GM18520 (cell line): ENCODE measurements around the gene LBR.
A peak's percentile ranks its signal among the peaks of the same experiment; 100 is the strongest.

Source experiments
- ATAC-seq: cut with Tn5 transposase; IDR thresholded peaks from one replicate; pipeline ENCODE4 v1.9.1; 2021; ENCODE audit not compliant: unreplicated experiment

The LBR gene

DNA sequence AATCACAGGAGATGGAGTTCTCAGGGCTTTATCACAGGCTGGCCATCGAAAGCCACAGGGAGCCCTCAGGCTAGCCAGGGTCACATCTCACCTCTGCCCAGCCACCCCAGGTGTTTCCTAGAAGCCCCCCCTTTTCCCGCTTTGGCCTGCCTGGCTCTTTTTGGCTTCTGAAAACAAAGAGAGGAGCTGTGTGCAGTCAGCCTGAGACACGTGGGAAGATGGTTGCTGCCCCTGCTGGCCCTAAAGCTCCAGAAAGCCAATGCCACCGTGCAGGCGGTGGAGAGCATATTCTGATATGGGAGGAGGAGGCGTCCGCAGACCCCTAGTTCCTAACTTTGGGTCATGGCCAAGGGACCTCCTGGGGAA, 18.7 kb upstream of the LBR start:
- ATAC-seq = no peak

DNA sequence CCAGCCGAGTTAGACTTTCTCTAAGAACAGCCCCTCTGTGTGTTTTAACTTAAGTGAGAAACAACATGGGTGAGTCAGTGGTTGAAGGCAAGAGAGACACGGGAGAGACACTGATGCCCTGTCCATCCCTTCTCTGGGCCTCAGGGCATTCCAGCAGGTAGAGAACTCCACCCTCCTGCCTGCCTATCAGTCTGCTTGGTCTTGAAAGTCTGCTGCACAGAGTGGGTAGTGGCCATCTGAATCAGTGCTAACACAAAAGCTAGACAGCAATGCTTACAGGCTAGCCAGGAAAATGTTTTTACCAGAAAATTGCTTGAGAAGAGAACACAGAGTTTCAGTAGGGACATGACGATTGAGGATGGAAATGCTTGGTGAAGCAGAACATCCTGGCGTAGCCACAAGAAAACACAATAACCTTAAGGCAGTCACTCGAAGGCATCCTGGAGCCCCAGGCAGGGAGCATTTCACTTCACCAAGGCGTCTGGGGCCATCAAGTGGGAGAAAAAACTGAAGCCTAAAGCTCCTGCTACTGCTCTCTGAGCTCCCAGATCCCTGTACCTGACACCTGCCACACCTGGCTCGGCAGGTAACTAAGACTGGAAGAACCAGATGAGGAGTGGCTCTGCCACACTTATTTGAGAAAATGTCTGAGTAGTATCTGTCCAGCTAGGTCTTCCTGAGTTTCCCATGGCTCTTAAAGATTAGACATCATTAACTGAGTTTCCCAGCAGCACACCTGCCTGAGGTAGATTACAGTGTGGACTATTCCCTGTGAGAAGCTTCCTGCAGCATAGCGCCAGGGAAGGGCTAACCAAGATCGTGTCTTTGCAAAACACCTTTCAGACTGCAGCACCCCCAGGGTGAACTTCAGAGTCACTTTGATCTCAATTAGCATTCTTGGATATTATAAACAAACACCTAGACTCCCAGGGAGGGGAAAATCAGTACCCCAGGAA, 18.1 kb upstream of the LBR start:
- no peak for ATAC-seq

DNA sequence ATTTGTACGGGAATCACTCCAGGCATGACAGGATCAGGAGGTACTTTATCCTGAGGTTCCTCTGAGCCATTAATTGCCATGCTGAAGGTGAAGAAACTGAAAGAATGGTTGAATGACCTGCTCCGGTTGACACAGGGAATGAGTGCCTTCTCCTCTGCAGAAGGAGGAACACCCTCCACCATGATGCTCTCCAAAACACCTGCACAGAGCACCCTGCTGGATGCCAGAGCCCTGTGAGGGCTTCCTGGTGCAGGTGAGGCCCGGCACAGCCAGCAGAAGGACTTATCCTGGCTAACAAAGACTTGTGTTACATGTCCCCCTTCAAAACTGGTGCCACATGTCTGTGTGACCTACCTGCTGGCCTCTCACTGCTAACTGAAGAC, 14.3 kb upstream of the LBR start:
- no peak for ATAC-seq

DNA sequence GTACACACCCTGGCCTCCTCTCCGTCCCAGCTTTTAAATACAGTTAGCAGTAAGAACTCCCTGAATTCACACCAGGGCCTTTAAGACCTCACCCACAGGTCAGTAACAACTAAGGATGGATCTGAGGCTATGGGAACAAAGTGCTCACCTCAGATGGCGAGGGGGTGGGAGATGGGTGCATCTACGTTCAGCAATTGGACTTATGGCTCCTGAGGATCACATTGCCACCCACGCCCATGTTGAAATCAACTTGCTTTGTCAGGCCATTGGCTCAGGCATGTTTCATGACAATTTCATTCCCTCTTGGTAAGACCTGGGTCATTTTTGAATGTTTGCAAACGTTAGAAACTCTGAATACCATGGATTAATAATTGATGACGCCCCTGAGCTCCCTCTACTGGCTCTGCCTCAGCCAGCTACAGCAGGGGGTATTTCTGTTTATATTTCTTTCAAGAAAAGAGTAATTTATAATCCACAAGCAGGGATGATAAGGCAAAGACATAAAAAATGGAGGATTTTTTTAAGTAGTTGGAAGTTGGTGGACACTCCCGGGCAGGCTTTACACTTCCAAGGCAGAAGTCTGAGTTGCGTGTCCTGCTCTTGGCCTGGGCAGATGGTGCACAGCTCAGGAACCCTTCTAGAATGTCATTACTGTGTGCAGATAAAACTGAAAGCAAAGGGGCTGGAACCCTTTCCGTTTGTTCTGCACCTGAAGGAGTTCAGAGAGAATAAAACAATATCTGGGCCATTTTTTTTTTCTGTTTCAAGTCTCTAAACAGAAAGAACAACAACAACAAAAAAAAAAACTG, 13.7 kb upstream of the LBR start:
- ATAC-seq = no peak

DNA sequence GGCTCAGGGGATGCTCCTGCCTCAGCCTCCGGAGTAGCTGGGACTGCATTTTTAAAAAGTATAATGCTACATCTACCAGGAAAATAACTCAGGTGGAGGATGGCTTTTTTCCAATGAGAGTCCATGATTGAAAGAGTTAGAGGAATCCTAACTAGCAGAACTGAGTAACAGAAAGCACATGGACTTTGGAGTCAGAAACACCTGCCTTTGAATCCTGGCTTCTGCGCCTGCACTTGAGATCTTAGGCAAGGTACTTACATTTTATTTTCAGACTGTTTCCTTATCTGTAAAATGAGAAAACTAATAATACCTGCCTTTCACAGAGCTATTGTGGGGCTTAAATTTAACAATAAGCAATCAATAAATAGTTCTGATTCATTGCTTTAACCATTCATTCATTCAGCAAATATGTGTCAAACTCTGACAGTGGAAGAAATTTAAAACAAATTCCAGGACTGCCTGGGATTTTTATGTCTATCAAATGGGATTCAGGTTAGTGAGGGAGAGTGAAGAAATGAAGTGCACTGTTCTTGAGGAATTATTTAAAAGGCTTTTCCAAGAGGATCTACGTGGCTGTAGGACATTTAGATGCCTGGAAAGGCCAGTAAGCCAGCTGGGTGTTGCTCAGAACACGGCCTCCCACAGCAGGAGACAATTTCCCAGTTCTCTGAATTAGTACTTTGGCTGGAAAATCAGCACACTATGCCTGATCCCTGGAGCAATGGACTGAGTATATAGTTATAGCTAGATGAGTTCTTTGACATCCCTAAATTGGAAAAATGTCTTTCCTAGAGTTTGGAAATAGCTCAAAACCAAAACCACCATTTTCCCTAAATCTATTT, 12.8 kb upstream of the LBR start:
- ATAC-seq = no peak

DNA sequence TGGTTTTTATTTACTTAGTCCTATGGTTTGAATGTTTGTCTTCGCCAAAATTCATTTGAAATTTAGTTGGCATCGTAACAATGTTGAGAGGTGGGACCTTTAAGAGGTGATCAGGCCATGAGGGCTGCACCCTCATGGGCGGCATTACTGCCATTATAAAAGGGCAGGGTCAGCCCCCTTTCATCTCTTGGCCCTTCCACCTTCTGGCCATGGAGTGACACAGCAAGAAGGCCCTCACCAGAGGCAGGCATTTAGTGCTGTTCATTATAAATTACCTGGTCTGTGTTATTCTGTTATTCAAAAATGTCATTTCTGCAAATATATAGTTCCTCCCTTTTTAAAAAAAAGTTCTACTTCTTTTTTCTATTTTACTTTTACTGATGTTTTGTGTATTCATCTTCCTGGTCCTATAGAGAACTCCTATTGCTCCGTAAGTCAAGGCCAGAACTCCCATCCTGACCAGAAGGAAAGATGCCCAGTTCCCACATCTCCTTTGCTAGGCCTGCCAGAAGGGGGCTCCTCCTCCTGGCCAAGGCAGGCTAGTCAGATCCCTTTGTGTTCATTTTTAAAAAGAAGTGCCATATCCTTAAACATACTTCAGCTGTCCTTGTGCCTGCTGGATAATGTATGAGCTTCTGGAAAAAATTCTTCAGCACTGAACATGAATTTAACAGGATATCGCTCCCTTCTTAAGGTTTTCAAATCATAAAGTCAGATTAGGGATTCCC, 10.0 kb upstream of the LBR start:
- no peak for ATAC-seq

DNA sequence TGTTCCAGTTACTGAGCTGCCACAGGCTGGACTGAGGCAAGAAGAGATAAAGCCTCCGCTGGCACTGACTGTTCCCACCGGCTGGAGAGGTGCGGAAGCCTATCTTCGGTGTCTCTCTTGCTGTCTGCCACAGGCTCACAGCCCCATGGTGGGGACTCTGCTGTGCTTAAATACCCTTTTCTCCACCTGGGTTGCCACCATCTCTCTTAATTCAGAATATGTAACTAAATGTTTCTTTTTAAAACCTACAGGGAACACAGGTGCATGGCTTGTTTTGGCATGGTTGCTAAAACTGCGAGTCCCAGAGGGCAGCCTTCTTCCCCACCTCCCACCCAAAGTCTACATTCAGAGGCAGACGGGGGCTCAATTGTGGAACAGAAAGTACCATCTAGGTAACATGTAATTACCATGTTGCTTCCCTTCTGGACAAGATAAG, 8.1 kb upstream of the LBR start:
- no peak for ATAC-seq

DNA sequence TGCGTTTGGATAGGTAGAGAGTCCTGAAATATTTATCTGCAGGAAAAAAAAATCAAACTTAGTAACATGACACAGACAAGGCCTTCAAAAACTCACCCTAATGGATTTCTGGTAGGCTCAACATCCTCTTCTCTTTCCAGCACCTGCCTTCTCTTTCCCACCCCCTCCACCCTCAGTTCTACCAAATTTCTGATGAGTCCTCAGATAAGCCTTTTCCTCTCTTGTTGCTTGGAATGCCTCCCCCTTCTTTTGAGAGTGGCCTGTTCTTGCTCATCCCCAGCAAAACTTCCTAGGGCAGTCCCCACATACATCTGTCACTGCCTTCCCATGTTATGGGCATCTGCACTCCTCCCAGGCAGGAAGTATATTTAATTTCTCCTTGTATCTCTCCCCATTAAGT, 7.6 kb upstream of the LBR start:
- no peak for ATAC-seq

DNA sequence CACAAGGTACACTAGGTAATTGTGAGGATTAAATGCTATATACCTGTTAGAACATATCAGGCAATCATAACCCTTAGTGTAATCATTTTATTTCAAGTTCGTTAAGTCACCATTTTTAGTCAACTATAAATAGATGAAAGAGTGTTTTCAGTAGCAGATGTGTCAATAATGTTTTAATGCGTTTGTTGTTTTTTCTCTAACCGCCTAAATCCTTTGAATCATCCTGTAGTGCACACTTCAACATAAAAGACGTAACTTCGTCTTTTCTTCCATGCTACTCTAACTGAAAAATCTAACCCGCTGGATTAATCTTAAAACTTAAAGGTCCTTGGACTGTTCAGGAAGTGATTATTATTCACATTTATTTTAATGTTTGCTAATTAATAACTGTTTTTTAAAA, 7.2 kb upstream of the LBR start:
- ATAC-seq = no peak

DNA sequence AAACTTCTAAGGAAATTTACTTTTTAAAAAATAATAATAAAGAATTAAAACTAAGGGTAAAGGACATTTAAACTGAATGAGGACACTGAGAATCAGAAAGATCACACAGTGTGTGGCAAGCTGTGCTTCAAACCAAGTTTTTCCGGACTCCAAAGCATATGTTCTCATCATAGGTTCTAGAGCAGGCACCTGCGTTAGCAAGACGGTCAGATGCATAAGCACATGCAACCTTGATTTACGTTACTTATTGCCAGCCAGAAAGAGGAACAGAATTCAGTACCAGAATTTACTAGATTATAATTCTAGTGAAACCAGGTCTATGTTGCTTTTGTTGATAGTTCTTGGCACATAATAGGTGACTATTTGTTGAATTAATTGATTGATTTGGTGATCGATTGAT, 6.2 kb upstream of the LBR start:
- ATAC-seq = no peak

DNA sequence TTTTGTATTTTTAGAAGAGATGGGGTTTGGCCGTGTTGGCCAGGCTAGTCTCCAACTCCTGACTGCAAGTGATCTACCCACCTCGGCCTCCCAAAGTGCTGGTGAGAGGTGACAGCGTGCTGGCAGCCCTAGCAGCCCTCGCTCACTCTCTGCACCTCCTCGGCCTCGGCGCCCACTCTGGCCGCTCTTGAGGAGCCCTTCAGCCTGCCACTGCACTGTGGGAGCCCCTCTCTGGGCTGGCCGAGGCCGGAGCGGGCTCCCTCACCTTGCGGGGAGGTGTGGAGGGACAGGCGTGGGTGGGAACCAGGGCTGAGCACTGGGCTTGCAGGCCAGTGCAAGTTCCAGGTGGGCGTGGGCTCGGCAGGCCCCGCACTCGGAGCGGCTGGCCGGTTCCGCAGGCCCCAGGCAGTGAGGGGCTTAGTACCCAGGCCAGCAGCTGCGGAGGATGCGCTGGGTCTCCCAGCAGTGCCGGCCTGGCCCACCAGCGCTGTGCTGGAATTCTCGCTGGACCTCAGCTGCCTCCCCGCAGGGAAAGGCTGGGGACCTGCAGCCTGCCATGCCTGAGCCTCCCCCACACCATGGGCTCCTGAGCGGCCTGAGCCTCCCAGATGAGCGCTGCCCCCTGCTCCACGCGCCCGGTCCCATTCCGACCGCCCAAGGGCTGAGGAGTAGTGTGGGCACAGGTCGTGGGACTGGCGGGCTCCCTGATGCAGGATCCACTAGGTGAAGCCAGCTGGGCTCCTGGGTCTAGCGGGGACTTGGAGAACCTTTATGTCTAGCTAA, 3.4 kb upstream of the LBR start:
- ATAC-seq = no peak

DNA sequence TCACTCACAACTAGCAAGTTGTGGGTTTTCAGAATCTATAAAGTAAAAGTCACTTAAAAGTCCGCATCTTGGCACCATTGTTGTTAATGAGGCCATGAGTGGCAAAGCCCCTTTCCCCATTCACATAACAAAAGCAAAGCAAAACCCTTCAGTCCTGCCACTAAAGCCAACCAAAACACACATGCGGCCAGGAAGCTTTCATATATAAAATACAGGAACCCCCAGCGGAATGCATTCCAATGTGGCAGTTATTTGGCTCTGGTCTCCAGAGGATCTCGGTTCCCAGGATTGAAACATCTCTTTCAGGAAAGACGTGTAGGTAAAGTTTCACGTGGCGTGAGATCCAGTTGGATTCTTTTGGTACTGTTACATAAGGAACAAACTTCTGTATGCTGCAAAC, 2.5 kb upstream of the LBR start:
- no peak for ATAC-seq

DNA sequence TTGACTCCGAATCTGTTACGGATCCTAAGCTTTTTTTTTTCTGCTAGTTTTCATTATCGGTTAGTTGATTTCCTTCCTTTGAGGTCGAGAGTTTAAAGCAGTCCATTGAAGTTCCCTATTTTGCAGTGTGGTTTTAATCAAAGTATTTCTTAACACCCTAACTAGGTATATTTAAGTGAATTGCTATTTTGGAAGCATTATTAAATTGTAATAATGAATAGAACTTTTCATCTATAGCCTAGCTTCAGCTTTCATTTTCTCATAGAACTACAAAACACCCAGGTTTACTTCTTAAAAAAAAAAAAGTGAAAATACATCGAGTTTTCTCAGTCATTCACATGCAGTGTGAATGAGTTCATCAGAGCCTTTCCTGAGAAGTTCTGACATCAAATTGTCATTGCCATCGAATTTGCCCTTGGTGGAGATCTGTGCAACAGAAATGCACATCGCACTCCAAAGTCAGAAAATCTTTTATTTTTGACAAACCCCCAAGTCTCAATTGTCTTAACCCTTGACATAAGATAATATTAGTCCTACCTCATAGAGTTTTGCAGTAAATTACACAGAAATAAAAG, 1.1 kb upstream of the LBR start:
- ATAC-seq = no peak

DNA sequence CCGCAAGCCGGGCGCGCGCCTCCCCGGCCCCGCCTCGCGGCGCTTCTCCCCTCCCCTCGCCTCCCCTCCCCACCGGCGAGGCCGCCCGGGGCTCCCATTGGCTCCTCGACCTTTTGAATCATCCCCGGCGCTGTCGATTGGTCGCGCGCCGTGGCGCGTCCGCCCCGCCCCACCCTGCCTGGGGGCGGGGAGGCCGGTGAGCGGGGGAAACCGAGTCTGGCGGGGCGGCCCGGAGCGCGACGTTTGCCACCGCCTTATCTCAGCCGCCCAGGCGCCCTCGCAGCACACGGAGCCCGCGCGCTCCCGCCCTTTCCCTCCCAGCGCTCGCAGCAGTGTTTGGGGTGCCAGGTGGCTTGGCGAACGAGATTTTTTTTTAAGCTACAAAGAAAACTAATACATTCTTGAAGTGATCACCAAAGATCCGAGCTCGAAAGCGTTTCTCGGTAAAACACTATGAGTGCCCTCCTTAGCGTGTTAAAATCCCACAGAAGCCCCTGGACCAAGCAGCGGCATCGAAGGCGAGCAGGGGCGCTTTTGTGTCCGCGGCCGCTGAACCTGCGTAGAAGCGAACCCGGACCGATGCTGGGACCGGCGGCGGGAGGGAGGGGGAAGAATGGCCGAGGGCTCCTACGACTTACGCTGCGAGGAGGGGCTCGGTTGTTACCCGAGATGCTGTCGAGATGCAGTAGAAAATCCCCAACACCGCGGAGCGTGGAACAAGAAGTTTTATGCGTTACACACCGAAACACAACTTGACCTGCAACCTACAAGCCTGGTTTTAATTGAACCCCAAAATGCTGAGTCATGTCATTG, 436 bp upstream of the LBR start:
- ATAC-seq = peak; percentile 88

DNA sequence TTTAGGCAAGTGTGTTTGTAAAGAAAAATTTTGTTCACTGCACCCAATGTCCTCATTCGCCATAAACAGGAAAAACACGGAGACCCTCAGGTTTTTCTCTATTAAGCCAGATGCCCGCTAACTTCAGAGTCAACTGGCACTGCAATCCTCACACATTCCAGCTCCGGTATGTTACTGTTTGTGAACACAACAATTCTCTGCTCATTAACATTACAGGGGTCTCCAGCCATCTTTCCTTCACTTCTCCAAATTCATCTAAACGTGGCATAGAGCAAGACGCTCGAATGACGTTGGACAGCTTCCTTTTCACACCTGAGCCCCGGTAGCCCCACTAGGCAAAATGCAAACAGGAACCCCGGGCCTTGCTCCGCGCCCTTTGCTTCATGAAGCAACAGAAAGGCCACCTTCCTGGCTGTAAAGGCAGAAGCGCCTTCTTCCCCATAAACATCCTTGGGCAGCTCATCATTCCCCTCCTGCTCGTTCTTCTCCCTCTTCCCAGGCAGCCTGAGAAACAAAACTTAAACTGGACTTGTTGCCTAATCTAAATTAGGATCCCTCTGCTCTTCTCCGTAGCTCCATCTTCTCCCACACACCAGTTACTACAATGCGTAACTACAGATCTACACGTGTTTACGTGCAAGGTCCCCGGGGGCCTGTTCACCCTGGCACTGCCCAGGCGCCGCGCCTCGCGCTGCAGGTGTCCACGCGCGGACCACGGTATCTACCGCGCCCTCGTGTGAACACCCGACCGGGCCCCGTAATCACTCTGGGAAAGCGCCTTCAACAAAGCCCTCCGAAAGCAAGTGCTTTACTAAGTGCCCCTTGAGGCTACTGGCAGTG, 1.2 kb downstream of the LBR start:
- no peak for ATAC-seq

DNA sequence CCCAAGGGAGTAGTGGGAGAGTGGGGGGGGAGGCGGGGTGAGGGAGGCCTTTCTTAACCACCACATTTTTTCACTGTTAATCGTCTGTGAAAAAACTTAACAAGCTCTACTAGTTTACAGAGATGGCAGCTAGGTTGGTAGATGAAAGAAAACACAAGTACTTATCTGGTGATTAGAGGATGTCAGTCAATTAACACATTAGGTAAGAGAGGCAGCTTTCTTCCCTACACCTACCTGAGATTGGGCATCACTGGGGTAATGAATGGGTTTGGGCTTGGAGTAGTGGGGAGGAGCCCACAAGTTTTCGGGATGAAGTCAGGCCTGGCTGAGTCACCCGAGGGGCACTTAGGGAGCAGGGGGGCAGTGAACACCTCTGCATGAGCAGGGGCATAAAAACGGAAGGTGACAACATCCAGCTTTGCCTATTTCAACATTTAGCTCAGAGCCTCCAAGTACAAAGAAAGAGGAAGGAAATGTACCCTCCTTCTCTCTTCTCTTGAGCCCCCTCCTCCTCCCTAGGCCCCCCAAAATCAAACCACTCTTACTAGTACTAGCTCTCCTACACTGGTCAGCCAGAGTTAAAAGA, 2.5 kb downstream of the LBR start:
- ATAC-seq = no peak

DNA sequence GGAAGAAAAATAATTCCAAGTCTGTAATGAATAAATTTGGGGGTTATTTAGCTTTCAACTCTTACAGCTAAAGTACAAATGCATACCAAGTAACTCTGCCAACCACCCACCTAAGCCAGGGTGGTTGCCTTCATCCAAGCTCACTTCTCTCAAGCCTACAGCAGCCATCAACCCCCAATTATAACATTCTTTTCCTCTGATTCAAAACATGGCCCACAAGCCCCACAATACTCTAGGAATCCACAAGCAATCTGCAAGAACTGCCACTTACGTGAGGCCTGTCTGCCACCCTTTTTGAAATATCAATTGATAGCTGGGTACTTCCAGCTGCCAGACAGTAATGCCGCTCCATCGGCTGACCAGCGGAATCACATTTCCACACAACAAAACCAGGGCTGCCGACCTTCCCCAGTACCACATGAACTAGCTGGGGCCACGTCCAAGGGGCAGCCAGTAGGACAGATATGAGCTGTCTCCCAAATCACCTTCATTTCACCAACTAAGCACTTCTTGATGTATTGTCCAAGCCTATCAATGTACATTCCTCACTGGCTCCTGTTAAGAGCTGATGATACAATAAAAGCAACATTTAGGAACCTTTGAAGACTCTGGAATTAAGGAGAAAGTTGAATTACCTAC, 3.2 kb downstream of the LBR start:
- ATAC-seq = no peak
